PC-3 (cell line): Measurements from ENCODE around the gene DDX39A. TPM values are rescaled to one million over a fixed set of nuclear protein-coding genes. Genes with fewer than 3 reads are reported as not detected.
"Not testable (repeated sequence)": the region's sequence is repeated elsewhere in the genome, so short reads cannot be mapped to it uniquely, and the experiment has no call there.

Experiments
- ATAC-seq: fragments of 200-7000 bp; cut with Tn5 transposase; 2 replicates; pipeline ENCODE4 v1.9.1; 2020; ENCODE audit warnings: mild to moderate bottlenecking, moderate library complexity
- BruUV-seq: library from RNA; stranded (reverse); fragments of 400-500 nt; replicated peaks from 2 replicates; lab custom pipeline; 2021; lab: Mats Ljungman, UMichigan
- CTCF ChIA-PET: fragments of 300-600 bp; sonication (Branson Sonifier 250); formaldehyde crosslinking; loops from one replicate; lab custom pipeline; 2022; ENCODE audit warnings: antibody characterized with exemption; lab: Charles Lee
- POLR2A ChIA-PET: fragments of 300-600 bp; sonication (Branson Sonifier 250); formaldehyde crosslinking; loops from one replicate; lab custom pipeline; 2022; ENCODE audit warnings: antibody characterized with exemption; ENCODE audit not compliant: unreplicated experiment; lab: Charles Lee
- DNase-seq: peaks from one replicate; pipeline ENCODE4 v3.0.0-alpha.2; 2015
- H2AFZ ChIP-seq: fragments of 300-600 bp; sonication (generic); 2 replicates; pipeline ENCODE4 v1.6.0; 2016; ENCODE audit warnings: antibody characterized with exemption, low read length
- H3F3A ChIP-seq: fragments of 300-600 bp; sonication (generic); one replicate; pipeline ENCODE4 v1.6.0; 2017; ENCODE audit warnings: antibody characterized with exemption, low read length, control low read depth, mild to moderate bottlenecking; ENCODE audit not compliant: unreplicated experiment
- H3K27ac ChIP-seq: fragments of 300-600 bp; sonication (generic); 2 replicates; pipeline ENCODE4 v1.5.1; 2016; ENCODE audit warnings: mild to moderate bottlenecking, low read length
- H3K27me3 ChIP-seq: fragments of 300-600 bp; sonication (generic); 2 replicates; pipeline ENCODE4 v1.6.1; 2016; ENCODE audit warnings: low read length, mixed read lengths
- H3K36me3 ChIP-seq: fragments of 300-600 bp; sonication (generic); 2 replicates; pipeline ENCODE4 v1.6.1; 2016; ENCODE audit warnings: low read depth, mixed run types, low read length, mixed read lengths
- H3K4me1 ChIP-seq: fragments of 300-600 bp; sonication (generic); 2 replicates; pipeline ENCODE4 v1.5.1; 2016; ENCODE audit warnings: low read length; ENCODE audit not compliant: insufficient read depth
- H3K4me2 ChIP-seq: fragments of 300-600 bp; sonication (generic); 2 replicates; pipeline ENCODE4 v1.6.0; 2016; ENCODE audit warnings: low read length
- H3K4me3 ChIP-seq: fragments of 300-600 bp; sonication (generic); 2 replicates; pipeline ENCODE4 v1.5.1; 2016; ENCODE audit warnings: mild to moderate bottlenecking, low read length, mixed read lengths
- H3K79me2 ChIP-seq: fragments of 300-600 bp; sonication (generic); 2 replicates; pipeline ENCODE4 v1.6.1; 2017; ENCODE audit warnings: low read length, mixed read lengths
- H3K9ac ChIP-seq: fragments of 300-600 bp; sonication (generic); 2 replicates; pipeline ENCODE4 v1.6.0; 2016; ENCODE audit warnings: mild to moderate bottlenecking, low read length
- H3K9me2 ChIP-seq: fragments of 300-600 bp; sonication (generic); replicated peaks from 2 replicates; pipeline ENCODE4 v1.6.1; 2016; ENCODE audit warnings: mixed run types, low read length, mixed read lengths
- H3K9me3 ChIP-seq: fragments of 300-600 bp; sonication (generic); 2 replicates; pipeline ENCODE4 v1.6.1; 2016; ENCODE audit warnings: low read length, mixed read lengths
- H4K20me1 ChIP-seq: fragments of 300-600 bp; sonication (generic); 2 replicates; pipeline ENCODE4 v1.6.1; 2016; ENCODE audit warnings: low read length, mixed read lengths
- CTCF ChIP-seq: fragments of 300-600 bp; sonication (generic); conservative IDR thresholded peaks from 2 replicates; pipeline ENCODE4 v1.5.1; 2017; ENCODE audit warnings: antibody characterized with exemption, low read depth, mild to moderate bottlenecking, low read length
- EZH2 ChIP-seq: fragments of 300-600 bp; sonication (generic); IDR thresholded peaks from one replicate; pipeline ENCODE4 v1.6.1; 2017; ENCODE audit warnings: antibody characterized with exemption, mild to moderate bottlenecking, low read length; ENCODE audit not compliant: unreplicated experiment
- EZH2phosphoT487 ChIP-seq: fragments of 300-600 bp; sonication (generic); IDR thresholded peaks from 2 replicates; pipeline ENCODE4 v1.6.1; 2018; ENCODE audit warnings: mild to moderate bottlenecking, antibody characterized with exemption, low read length, borderline replicate concordance
- intact Hi-C: fragments of 100-400 bp; cut with micrococcal nuclease; formaldehyde crosslinking; loops from 2 replicates; pipeline ENCODE4 v1.9.0; 2023
- total RNA-seq: library from RNA; depleted of rRNA; stranded (reverse); fragments of >200 nt; gene quantifications from 2 replicates; pipeline ENCODE4 v1.2.3, GENCODE V29; 2014

DDX39A gene
- total RNA-seq, 1 experiment from 2014 or later: 311 TPM

- DNase-seq (no peak), ATAC-seq (no peak)
- intact Hi-C loops: no loop called here
- H4K20me1 ChIP-seq: no peaks in the 10 kb centered on the region
- no peak overlapping the region for H3K4me3 ChIP-seq
- no peaks in the 10 kb centered on the region for H3K4me1 ChIP-seq
- peaks cover 32% of the 10 kb centered on the region for H3K36me3 ChIP-seq
- ChIA-PET CTCF (no interaction called here), POLR2A (no interaction called here)
- no peaks in the 10 kb centered on the region for H3K9me3 ChIP-seq
- no peak overlapping the region for H3K4me2 ChIP-seq
- no TSS peak for BruUV-seq
- H2AFZ ChIP-seq: no peak overlapping the region
- H3K79me2 ChIP-seq: no peaks in the 10 kb centered on the region
- no peak overlapping the region for H3K27ac ChIP-seq
- H3F3A ChIP-seq: no peaks in the 10 kb centered on the region
- no peaks in the 10 kb centered on the region for H3K27me3 ChIP-seq
- H3K9ac ChIP-seq: no peak overlapping the region
- no peaks in the 10 kb centered on the region for H3K9me2 ChIP-seq
- TF ChIP-seq CTCF: no peak
- no peak for TF ChIP-seq EZH2phosphoT487
- no peak for TF ChIP-seq EZH2
Observed at GRCh38 chr19:14463747-14464146, 44.6 kb upstream of the DDX39A start.

GRCh38 chr19:14462401-14462800 is 43.3 kb upstream of the DDX39A start:
- H3K36me3 ChIP-seq: peaks cover 29% of the 10 kb centered on the region
- H3K4me2 ChIP-seq, H3K27ac ChIP-seq, H3K27me3 ChIP-seq, H3K4me3 ChIP-seq, intact Hi-C loops, H3K79me2 ChIP-seq, CTCF ChIA-PET, H3K9ac ChIP-seq, H3K9me3 ChIP-seq, H2AFZ ChIP-seq, H3K4me1 ChIP-seq, ATAC-seq, H3K9me2 ChIP-seq, POLR2A ChIA-PET, DNase-seq, H3F3A ChIP-seq, BruUV-seq, H4K20me1 ChIP-seq: not testable (repeated sequence)

- no peaks in the 10 kb centered on the region for H3K79me2 ChIP-seq
- intact Hi-C loops: no loop called here
- no peak overlapping the region for H3K4me3 ChIP-seq
- DNase-seq (no peak), ATAC-seq (no peak)
- no peak overlapping the region for H2AFZ ChIP-seq
- no peaks in the 10 kb centered on the region for H3K9me3 ChIP-seq
- ChIA-PET POLR2A (no interaction called here), CTCF (no interaction called here)
- H3K36me3 ChIP-seq: peaks cover 32% of the 10 kb centered on the region
- no peak overlapping the region for H3K4me2 ChIP-seq
- H3K27me3 ChIP-seq: no peaks in the 10 kb centered on the region
- TF ChIP-seq CTCF: no peak
- no peak for TF ChIP-seq EZH2
- no peak for TF ChIP-seq EZH2phosphoT487
- no peak overlapping the region for H3K9ac ChIP-seq
- H3K9me2 ChIP-seq: no peaks in the 10 kb centered on the region
- H3F3A ChIP-seq: no peaks in the 10 kb centered on the region
- H3K27ac ChIP-seq: no peak overlapping the region
- H4K20me1 ChIP-seq: no peaks in the 10 kb centered on the region
- BruUV-seq: no TSS peak
- H3K4me1 ChIP-seq: no peaks in the 10 kb centered on the region
Observed at GRCh38 chr19:14460935-14461334, 41.8 kb upstream of the DDX39A start.
